HG03457 (cell line): ENCODE measurements around the gene TMEM100.

Experiments used
- ATAC-seq: cut with Tn5 transposase; IDR thresholded peaks from one replicate; pipeline ENCODE4 v1.9.1; 2021; ENCODE audit warnings: moderate number of reproducible peaks; ENCODE audit not compliant: unreplicated experiment

Gene TMEM100

DNA sequence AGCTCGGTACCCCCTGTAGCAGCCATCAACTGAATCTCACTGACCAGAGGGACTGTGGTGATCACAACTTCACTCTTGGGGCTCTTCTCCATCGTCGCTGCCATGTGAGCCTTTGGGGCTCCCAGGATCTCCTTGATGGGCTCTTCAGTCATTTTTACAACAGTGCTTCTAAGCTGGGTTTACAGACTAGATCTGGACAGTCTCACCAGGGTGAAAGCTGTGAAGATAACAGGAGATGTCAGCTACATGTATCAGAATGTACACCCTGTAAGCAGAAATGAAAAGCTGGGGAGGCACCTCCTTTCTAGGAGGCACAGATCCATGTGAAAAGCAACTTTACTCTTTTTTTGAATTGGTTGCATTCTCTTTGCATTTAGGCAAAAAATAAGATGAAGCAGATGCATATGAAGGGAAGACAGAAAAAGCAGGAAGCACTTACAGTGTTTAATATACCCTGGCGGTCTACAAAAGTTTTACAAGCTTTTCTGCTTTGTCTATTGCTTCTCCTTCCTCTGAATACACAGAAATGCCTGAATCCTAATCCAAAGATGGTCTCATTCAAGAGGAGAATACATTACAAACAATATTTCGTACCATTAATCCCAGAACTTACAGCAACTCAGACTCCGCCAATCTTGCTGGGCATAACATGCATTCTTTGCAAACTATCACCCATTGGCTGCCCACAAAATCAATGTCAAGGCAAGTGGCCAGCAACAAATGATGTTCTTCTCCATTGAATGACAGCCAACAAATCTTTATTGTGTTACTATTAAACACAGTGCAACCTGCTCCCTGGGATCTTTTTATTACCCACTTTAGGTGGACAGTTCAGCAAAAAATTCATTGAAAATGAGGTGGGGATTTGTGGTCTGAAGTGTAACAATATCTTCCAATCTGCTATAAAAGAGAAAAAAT lies 1.5 kb downstream of the TMEM100 start:
- ATAC-seq = no peak

- no peak for ATAC-seq
Observed at GRCh38 chr17:55717898-55718735, 4.5 kb downstream of the TMEM100 start.

- no peak for ATAC-seq
Observed at GRCh38 chr17:55717432-55717831, 5.2 kb downstream of the TMEM100 start.

GRCh38 chr17:55710829-55711496 lies 11.7 kb downstream of the TMEM100 start:
- ATAC-seq = no peak

DNA sequence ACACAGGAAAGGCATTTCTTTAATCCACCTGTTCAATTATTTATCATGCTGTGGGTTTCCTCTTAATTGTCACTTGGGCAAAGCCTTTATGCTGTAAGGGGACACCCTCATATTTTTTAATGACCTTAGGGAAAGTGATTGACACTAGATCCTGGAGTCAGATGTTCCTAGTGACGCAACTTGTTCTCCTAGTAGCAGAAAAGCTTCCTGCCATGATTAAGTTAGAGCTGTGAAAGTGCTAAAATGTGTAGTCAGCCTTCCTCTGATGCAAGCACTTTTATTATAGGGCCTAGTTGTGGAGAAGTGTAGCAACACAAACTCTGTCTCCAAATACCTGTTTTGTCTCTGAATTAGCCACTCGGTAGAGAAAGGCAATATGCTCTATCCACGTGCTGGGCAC lies 12.3 kb downstream of the TMEM100 start:
- no peak for ATAC-seq

DNA sequence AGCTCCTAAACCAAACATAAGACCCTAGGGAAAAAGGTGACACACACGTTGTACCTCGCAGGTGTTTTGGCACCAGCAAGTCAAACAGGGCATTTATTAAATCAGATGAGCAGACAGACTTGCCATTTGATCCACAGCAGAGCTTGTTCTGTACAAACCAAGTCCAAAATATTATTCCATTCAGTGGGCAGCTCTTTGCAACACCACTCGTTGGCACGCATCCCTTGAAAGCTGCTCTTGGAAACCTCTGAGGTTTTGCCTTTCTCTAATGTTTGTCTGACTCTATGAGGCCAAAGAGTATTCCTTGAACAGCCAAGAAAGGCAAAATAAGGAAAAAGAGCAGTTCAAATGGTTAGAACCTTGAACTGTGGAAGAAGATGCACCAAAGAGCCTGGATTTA lies 12.7 kb downstream of the TMEM100 start:
- ATAC-seq = no peak

DNA sequence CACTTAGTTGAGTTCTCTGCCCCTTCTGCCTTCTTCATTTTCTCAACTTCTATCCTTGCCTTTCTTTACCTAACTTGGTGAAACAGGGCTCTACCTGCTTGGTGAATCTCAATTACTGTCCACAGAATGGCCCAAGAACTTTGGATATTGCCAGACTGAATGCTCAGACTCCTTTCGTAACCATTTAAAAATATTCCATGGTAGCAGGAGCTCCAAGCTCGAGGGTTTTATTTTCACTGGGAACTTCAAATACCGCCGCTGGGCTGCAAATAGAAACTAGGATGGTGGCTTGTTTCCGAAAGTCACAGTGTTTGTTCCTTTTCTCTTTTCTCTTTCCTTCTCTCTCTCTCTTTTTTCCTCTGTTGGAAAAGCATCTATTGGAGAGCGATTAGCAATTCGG lies 13.2 kb downstream of the TMEM100 start:
- no peak for ATAC-seq

DNA sequence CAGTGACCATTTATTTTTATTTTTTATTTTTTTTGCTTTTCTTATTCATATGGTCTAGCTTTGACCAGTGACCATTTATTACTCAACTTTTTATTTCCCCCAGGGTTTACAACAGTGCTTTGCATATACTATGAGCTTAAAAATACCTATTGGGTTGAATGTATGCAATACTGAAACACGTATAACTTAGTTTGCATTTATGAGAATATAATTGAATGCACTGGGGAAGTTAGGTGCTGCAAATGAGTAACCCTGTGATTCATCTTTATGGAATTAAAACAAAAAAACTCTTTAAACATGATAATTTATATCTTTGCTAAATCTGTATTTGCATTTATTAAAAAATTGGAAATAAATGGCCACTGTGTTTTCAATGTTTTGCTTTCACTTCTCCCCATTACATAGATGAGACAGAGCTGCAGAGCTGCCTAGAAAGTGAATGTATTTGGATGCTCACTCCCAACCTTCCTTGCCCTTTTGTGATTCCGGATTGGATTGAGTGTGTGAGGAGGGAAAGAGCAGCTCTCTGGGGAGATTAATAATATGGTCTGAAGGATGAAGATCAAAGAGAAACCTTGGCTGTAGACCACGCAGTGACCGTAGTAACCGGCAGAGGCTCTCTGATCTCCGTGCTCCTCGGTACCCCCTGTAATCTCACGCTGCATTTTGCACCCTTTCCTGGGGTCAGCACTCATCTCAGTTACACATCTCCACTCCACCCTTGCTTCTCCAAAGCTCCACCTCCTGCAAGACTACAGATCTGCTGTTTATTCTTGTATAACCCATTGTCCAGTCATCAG lies 14.3 kb downstream of the TMEM100 start:
- ATAC-seq = no peak

- no peak for ATAC-seq
Observed at GRCh38 chr17:55706808-55707773, 15.6 kb downstream of the TMEM100 start.

- no peak for ATAC-seq
Observed at GRCh38 chr17:55705847-55706246, 16.8 kb downstream of the TMEM100 start.

- ATAC-seq = no peak
Observed at GRCh38 chr17:55704401-55704800, 18.3 kb downstream of the TMEM100 start.

DNA sequence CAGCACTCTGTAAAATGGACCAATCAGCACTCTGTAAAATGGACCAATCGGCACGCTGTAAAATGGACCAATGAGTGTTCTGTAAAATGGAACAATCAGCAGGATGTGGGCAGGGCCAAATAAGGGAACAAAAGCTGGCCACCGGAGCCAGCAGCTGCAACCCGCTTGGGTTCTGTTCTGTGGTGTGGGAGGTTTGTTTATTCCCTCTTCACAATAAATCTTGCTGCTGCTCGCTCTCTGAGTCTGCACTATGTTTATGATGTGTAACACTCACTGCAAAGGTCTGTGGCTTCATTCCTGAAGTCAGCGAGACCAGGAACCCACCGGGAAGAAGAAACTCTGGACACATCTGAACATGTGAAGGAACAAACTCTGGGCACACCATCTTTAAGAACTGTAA lies 20.5 kb downstream of the TMEM100 start:
- no peak for ATAC-seq

- ATAC-seq = no peak
Observed at GRCh38 chr17:55699181-55699860, 23.3 kb downstream of the TMEM100 start.

DNA sequence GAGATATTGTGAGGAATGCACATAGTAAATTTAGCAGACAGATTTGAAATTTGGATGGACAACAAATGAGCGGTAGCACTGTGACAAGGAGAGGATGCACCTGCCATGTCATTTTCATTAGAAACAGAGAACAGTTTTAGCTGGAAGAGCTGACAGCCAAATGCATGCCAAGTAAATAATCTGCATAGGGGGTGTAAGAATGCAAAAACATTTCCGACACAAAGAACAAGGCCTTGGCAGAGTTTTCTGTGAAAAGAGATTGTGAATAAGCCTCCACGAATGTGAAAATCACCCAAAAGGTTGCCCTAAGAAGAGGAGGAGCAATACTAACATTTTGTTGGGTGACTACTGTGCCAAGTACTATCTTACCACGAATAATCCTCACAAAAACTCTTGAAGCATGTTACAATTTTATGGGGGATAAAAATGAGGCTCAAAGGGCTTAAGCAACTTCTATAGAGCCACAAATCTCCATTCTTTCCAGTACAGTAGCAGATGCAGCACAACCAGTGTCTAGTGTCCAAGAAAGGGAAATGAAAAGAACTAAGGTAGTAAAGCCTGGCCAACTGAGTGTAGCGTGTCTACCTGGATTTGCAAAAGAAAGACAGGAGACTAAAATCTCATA lies 28.3 kb downstream of the TMEM100 start:
- ATAC-seq = no peak

DNA sequence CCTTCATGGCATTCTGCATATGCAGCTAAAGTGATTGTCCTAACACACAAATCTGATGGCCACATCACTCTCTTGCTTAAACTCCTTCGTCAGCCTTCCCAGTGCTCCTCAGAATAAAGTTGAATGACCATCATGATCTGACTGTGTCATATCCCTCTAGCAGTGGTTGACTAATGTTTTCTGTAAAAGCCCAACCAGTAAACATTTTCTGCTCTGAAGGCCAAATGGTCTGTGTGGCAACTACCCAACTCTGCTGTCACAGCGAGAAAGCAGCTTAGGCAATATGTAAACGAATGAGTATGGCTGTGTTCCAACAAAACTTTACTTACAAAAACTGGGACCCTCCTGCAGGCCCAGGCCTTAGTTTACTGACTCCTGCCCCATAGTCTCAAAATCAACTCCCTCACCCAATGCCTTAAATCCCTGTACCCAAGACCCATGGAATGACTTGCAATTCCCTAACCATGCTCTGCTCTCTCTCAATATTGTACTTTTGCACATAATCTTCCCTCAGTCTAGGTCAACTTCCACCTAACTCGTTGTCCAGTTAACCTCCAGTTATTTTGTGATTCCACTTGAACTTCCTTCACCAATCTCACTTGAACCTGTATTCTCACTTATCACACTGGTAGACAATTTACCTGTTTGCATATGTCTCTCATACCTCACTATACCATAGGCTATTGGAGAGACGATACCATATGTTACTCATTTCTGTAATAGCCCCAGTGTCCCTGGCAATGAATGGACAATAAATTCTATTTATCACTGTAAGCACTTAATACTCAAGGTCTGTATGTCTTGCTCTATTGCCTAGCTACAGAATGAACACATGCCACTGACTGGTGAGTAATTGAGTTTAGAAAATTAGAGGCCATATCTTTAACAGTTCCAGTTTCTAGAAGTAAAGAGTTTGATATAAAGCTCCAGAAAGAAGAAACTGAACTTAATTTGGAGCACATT lies 29.1 kb downstream of the TMEM100 start:
- no peak for ATAC-seq

DNA sequence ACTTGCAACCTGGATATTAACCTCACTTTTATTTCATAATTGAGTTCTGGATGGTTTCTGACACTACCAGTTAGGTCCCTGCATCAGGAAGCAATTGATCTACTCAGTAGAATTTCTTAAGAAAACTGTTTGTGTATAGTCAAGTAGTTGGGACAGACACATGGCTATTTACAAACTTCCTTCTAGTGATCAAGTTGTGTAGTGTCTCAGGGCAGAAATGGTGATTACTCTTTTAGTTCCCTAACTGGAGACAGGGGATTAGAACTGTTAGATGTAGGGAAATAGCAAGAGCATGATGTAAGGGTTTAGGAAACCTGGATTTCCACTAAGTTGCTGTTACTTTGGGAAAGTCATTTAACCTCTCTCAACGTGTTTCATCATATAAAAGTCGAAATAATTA lies 30.4 kb downstream of the TMEM100 start:
- ATAC-seq = no peak

- ATAC-seq = no peak
Observed at GRCh38 chr17:55691666-55692065, 31.0 kb downstream of the TMEM100 start.
